HG03108 (cell line): Measurements from ENCODE around the gene POLR3A.

Experiments used
- ATAC-seq: cut with Tn5 transposase; IDR thresholded peaks from one replicate; pipeline ENCODE4 v1.9.1; 2021; ENCODE audit warnings: moderate library complexity; ENCODE audit not compliant: unreplicated experiment

The POLR3A gene

GRCh38 chr10:77922055-77922454, 107.3 kb downstream of the POLR3A start:
- no peak for ATAC-seq

GRCh38 chr10:77921395-77921794, 107.9 kb downstream of the POLR3A start:
- ATAC-seq = no peak

- ATAC-seq = no peak
Measured at GRCh38 chr10:77920495-77920894, 108.8 kb downstream of the POLR3A start.

GRCh38 chr10:77919713-77920108, 109.6 kb downstream of the POLR3A start:
- no peak for ATAC-seq
